ENCODE measurements around the gene CAMTA1.
A peak's percentile ranks its signal among the peaks of the same experiment; 100 is the strongest.
"Not testable (repeated sequence)": the region's sequence is repeated elsewhere in the genome, so short reads cannot be mapped to it uniquely, and the experiment has no call there.

The CAMTA1 gene

GRCh38 chr1:7781501-7781900 is 996.2 kb downstream of the CAMTA1 start:
- Histone ChIP-seq H3K4me3 (ENCODE audit: low read depth in 1 of 2, low read length in 2 of 2) (no peak overlapping the region), H3K9me3 (ENCODE audit: low read length) (no peaks in the 10 kb centered on the region), H3K27me3 (ENCODE audit: control insufficient read depth in 1 of 2, insufficient read depth in 2 of 2, low read length in 2 of 2) (no peaks in the 10 kb centered on the region), H3K36me3 (ENCODE audit: insufficient read depth, low read length) (peaks cover 46% of the 10 kb centered on the region), H3K4me1 (ENCODE audit: insufficient read depth, low read length) (peaks cover 23% of the 10 kb centered on the region), H3K27ac (ENCODE audit: low read depth, low read length) (no peak overlapping the region), H3K9ac (ENCODE audit: low read length) (no peak overlapping the region)

GRCh38 chr1:7781923-7782495 is 996.8 kb downstream of the CAMTA1 start:
- peaks cover 28% of the 10 kb centered on the region for H3K4me1 ChIP-seq (ENCODE audit: insufficient read depth, low read length)
- H3K27ac ChIP-seq (ENCODE audit: low read depth, low read length): no peak overlapping the region
- H3K4me3 ChIP-seq (ENCODE audit: low read depth in 1 of 2, low read length in 2 of 2): no peak overlapping the region
- H3K27me3 ChIP-seq (ENCODE audit: control insufficient read depth in 1 of 2, insufficient read depth in 2 of 2, low read length in 2 of 2): no peaks in the 10 kb centered on the region
- H3K9me3 ChIP-seq (ENCODE audit: low read length): no peaks in the 10 kb centered on the region
- H3K9ac ChIP-seq (ENCODE audit: low read length): no peak overlapping the region
- H3K36me3 ChIP-seq (ENCODE audit: insufficient read depth, low read length): peaks cover 49% of the 10 kb centered on the region

- peaks cover 42% of the 10 kb centered on the region for H3K36me3 ChIP-seq (ENCODE audit: insufficient read depth, low read length)
- no peaks in the 10 kb centered on the region for H3K27me3 ChIP-seq (ENCODE audit: control insufficient read depth in 1 of 2, insufficient read depth in 2 of 2, low read length in 2 of 2)
- H3K4me1 ChIP-seq (ENCODE audit: insufficient read depth, low read length): peaks cover 40% of the 10 kb centered on the region
- no peaks in the 10 kb centered on the region for H3K9me3 ChIP-seq (ENCODE audit: low read length)
- peak overlapping the region; percentile 12 to 61 for H3K4me3 ChIP-seq (ENCODE audit: low read depth in 1 of 2, low read length in 2 of 2)
- peak overlapping the region; percentile 71 for H3K27ac ChIP-seq (ENCODE audit: low read depth, low read length)
- H3K9ac ChIP-seq (ENCODE audit: low read length): no peak overlapping the region
These were observed 998.0 kb downstream of the CAMTA1 start for GRCh38 chr1:7783178-7783711.

GRCh38 chr1:7783826-7784491 is 998.7 kb downstream of the CAMTA1 start, which contains the start of gene PER3:
Gene PER3, plus strand, starts transcription at chr1:7784291. Its CDS starts 587 bp downstream, at chr1:7784878.
- H3K4me3 ChIP-seq (ENCODE audit: low read depth in 1 of 2, low read length in 2 of 2): peak within 1 kb of the TSS; percentile 59 to 75
- peak within 1 kb of the TSS; percentile 45 for H3K9ac ChIP-seq (ENCODE audit: low read length)
- H3K27ac ChIP-seq (ENCODE audit: low read depth, low read length): peak within 1 kb of the TSS; percentile 85
- peaks cover 45% of the 10 kb centered on the region for H3K4me1 ChIP-seq (ENCODE audit: insufficient read depth, low read length)
- no peaks in the 10 kb centered on the region for H3K27me3 ChIP-seq (ENCODE audit: control insufficient read depth in 1 of 2, insufficient read depth in 2 of 2, low read length in 2 of 2)
- H3K9me3 ChIP-seq (ENCODE audit: low read length): no peaks in the 10 kb centered on the region
- peaks cover 48% of the 10 kb centered on the region for H3K36me3 ChIP-seq (ENCODE audit: insufficient read depth, low read length)

- H3K36me3 ChIP-seq (ENCODE audit: insufficient read depth, low read length): peaks cover 51% of the 10 kb centered on the region
- H3K9ac ChIP-seq (ENCODE audit: low read length): peak overlapping the region; percentile 45
- no peaks in the 10 kb centered on the region for H3K9me3 ChIP-seq (ENCODE audit: low read length)
- peak overlapping the region; percentile 59 to 75 for H3K4me3 ChIP-seq (ENCODE audit: low read depth in 1 of 2, low read length in 2 of 2)
- H3K4me1 ChIP-seq (ENCODE audit: insufficient read depth, low read length): peaks cover 49% of the 10 kb centered on the region
- H3K27me3 ChIP-seq (ENCODE audit: control insufficient read depth in 1 of 2, insufficient read depth in 2 of 2, low read length in 2 of 2): no peaks in the 10 kb centered on the region
- peak overlapping the region; percentile 85 for H3K27ac ChIP-seq (ENCODE audit: low read depth, low read length)
These were observed 999.3 kb downstream of the CAMTA1 start for GRCh38 chr1:7784492-7785071.

- Histone ChIP-seq H3K36me3 (ENCODE audit: insufficient read depth, low read length) (peaks cover 51% of the 10 kb centered on the region), H3K27me3 (ENCODE audit: control insufficient read depth in 1 of 2, insufficient read depth in 2 of 2, low read length in 2 of 2) (no peaks in the 10 kb centered on the region), H3K9ac (ENCODE audit: low read length) (peak overlapping the region; percentile 45), H3K4me3 (ENCODE audit: low read depth in 1 of 2, low read length in 2 of 2) (peak overlapping the region; percentile 59 to 75), H3K4me1 (ENCODE audit: insufficient read depth, low read length) (peaks cover 49% of the 10 kb centered on the region), H3K9me3 (ENCODE audit: low read length) (no peaks in the 10 kb centered on the region), H3K27ac (ENCODE audit: low read depth, low read length) (peak overlapping the region; percentile 85)
These were observed 999.9 kb downstream of the CAMTA1 start for GRCh38 chr1:7785108-7785507.

- H3K27ac ChIP-seq (ENCODE audit: low read depth, low read length): no peak overlapping the region
- no peaks in the 10 kb centered on the region for H3K9me3 ChIP-seq (ENCODE audit: low read length)
- H3K27me3 ChIP-seq (ENCODE audit: control insufficient read depth in 1 of 2, insufficient read depth in 2 of 2, low read length in 2 of 2): no peaks in the 10 kb centered on the region
- peaks cover 49% of the 10 kb centered on the region for H3K4me1 ChIP-seq (ENCODE audit: insufficient read depth, low read length)
- H3K36me3 ChIP-seq (ENCODE audit: insufficient read depth, low read length): peaks cover 50% of the 10 kb centered on the region
- H3K4me3 ChIP-seq (ENCODE audit: low read depth in 1 of 2, low read length in 2 of 2): peak overlapping the region in 1 of 2 donors; percentile 6
- no peak overlapping the region for H3K9ac ChIP-seq (ENCODE audit: low read length)
These were observed 1001.5 kb downstream of the CAMTA1 start for GRCh38 chr1:7786795-7787194.

GRCh38 chr1:7789828-7790227 is 1004.6 kb downstream of the CAMTA1 start:
- Histone ChIP-seq H3K36me3 (ENCODE audit: insufficient read depth, low read length) (peaks cover 66% of the 10 kb centered on the region), H3K27ac (ENCODE audit: low read depth, low read length) (no peak overlapping the region), H3K27me3 (ENCODE audit: control insufficient read depth in 1 of 2, insufficient read depth in 2 of 2, low read length in 2 of 2) (no peaks in the 10 kb centered on the region), H3K9me3 (ENCODE audit: low read length) (no peaks in the 10 kb centered on the region), H3K9ac (ENCODE audit: low read length) (no peak overlapping the region), H3K4me1 (ENCODE audit: insufficient read depth, low read length) (peaks cover 42% of the 10 kb centered on the region), H3K4me3 (ENCODE audit: low read depth in 1 of 2, low read length in 2 of 2) (no peak overlapping the region)

- H3K27ac ChIP-seq (ENCODE audit: low read depth, low read length): not testable (repeated sequence)
- H3K36me3 ChIP-seq (ENCODE audit: insufficient read depth, low read length): peaks cover 69% of the 10 kb centered on the region
These were observed 1005.8 kb downstream of the CAMTA1 start for GRCh38 chr1:7791027-7791426.

GRCh38 chr1:7795406-7795805 is 1010.2 kb downstream of the CAMTA1 start:
- H3K9me3 ChIP-seq (ENCODE audit: low read length): no peaks in the 10 kb centered on the region
- peaks cover 75% of the 10 kb centered on the region for H3K36me3 ChIP-seq (ENCODE audit: insufficient read depth, low read length)
- H3K4me1 ChIP-seq (ENCODE audit: insufficient read depth, low read length): no peaks in the 10 kb centered on the region
- H3K27ac ChIP-seq (ENCODE audit: low read depth, low read length): no peak overlapping the region
- H3K27me3 ChIP-seq (ENCODE audit: control insufficient read depth in 1 of 2, insufficient read depth in 2 of 2, low read length in 2 of 2): no peaks in the 10 kb centered on the region
- H3K9ac ChIP-seq (ENCODE audit: low read length): no peak overlapping the region
- no peak overlapping the region for H3K4me3 ChIP-seq (ENCODE audit: low read depth in 1 of 2, low read length in 2 of 2)

More at GRCh38 chr1:7791027-7791426, 1005.8 kb downstream of the CAMTA1 start:
- H3K4me1 ChIP-seq (ENCODE audit: insufficient read depth, low read length): peaks cover 30% of the 10 kb centered on the region
- not testable (repeated sequence) for H3K9ac ChIP-seq (ENCODE audit: low read length); H3K27me3 ChIP-seq (ENCODE audit: control insufficient read depth in 1 of 2, insufficient read depth in 2 of 2, low read length in 2 of 2); H3K9me3 ChIP-seq (ENCODE audit: low read length); H3K4me3 ChIP-seq (ENCODE audit: low read depth in 1 of 2, low read length in 2 of 2)

GRCh38 chr1:7805460-7805859 is 1020.2 kb downstream of the CAMTA1 start:
- Histone ChIP-seq H3K36me3 (ENCODE audit: insufficient read depth, low read length) (peaks cover 84% of the 10 kb centered on the region), H3K9me3 (ENCODE audit: low read length) (no peaks in the 10 kb centered on the region), H3K27me3 (ENCODE audit: control insufficient read depth in 1 of 2, insufficient read depth in 2 of 2, low read length in 2 of 2) (no peaks in the 10 kb centered on the region), H3K9ac (ENCODE audit: low read length) (no peak overlapping the region), H3K4me3 (ENCODE audit: low read depth in 1 of 2, low read length in 2 of 2) (no peak overlapping the region), H3K27ac (ENCODE audit: low read depth, low read length) (no peak overlapping the region), H3K4me1 (ENCODE audit: insufficient read depth, low read length) (no peaks in the 10 kb centered on the region)

Measured in muscle layer of colon (tissue), 2 donors.